H1 (cell line): ENCODE results near the gene TAF15. TPM values are rescaled to one million over a fixed set of nuclear protein-coding genes. Genes with fewer than 3 reads are reported as not detected.

Experiments
- CTCF ChIA-PET: fragments of 300-600 bp; sonication (Branson Sonifier 250); formaldehyde crosslinking; loops from one replicate; lab custom pipeline; 2021; ENCODE audit not compliant: partially characterized antibody; lab: Charles Lee
- POLR2A ChIA-PET: fragments of 300-600 bp; sonication (Branson Sonifier 250); formaldehyde crosslinking; loops from one replicate; lab custom pipeline; 2021; ENCODE audit warnings: inconsistent platforms; ENCODE audit not compliant: partially characterized antibody; lab: Charles Lee
- DNase-seq, 2 experiments: peaks; one replicate each; pipeline versions ENCODE4 v3.0.0 to v3.0.0-alpha.2; 2010 to 2022; ENCODE audit warnings: low spot score in 2 of 2, low read depth in 1 of 2, mixed read lengths in 1 of 2
- FAIRE-seq: peaks from 2 replicates; lab custom pipeline; 2011; peaks lifted over from hg19 to GRCh38; lab: Jason Lieb, UNC
- H2AFZ ChIP-seq: 2 replicates; pipeline ENCODE4 v1.8.1; 2012; ENCODE audit warnings: low read length, inconsistent platforms
- H2AK5ac ChIP-seq: 2 replicates; pipeline ENCODE4 v1.6.1; 2013; ENCODE audit warnings: low read depth, low read length
- H2BK120ac ChIP-seq: replicated peaks from 2 replicates; pipeline ENCODE3; 2013; ENCODE audit warnings: low read depth, low read length, inconsistent platforms
- H2BK12ac ChIP-seq: 2 replicates; pipeline ENCODE4 v1.6.1; 2013; ENCODE audit warnings: low read depth, low read length
- H2BK15ac ChIP-seq: 2 replicates; pipeline ENCODE4 v1.6.1; 2013; ENCODE audit warnings: low read length
- H2BK20ac ChIP-seq: 2 replicates; pipeline ENCODE4 v1.6.1; 2013; ENCODE audit warnings: low read length
- H2BK5ac ChIP-seq: 2 replicates; pipeline ENCODE4 v1.6.1; 2013; ENCODE audit warnings: low read depth, low read length
- H3K14ac ChIP-seq: 2 replicates; pipeline ENCODE4 v1.6.1; 2013; ENCODE audit warnings: inconsistent platforms; ENCODE audit not compliant: insufficient read length
- H3K18ac ChIP-seq: 2 replicates; pipeline ENCODE4 v1.6.1; 2013; ENCODE audit warnings: low read length; ENCODE audit errors: extremely low read depth
- H3K23ac ChIP-seq: 2 replicates; pipeline ENCODE4 v1.6.1; 2013; ENCODE audit warnings: inconsistent platforms; ENCODE audit not compliant: insufficient read length
- H3K23me2 ChIP-seq: 2 replicates; pipeline ENCODE4 v1.6.1; 2013; ENCODE audit warnings: low read depth, low read length
- H3K27ac ChIP-seq: 2 replicates; pipeline ENCODE4 v1.6.1; 2011; ENCODE audit warnings: low read depth, low read length, inconsistent platforms
- H3K27me3 ChIP-seq, 4 experiments: replicated peaks in 1 of 4; 1 replicate in 1 of 4; 2 replicates in 3 of 4; pipeline versions ENCODE4 v1.6.1 to v1.8.1; 2011 to 2013; ENCODE audit warnings: low read length in 3 of 4, mild to moderate bottlenecking in 3 of 4, inconsistent platforms in 2 of 4, mixed read lengths in 2 of 4, moderate library complexity in 1 of 4; ENCODE audit not compliant: control insufficient read depth in 3 of 4, insufficient read depth in 3 of 4; ENCODE audit errors: extremely low read depth in 1 of 4
- H3K36me3 ChIP-seq, 4 experiments: 2 replicates each; pipeline versions ENCODE4 v1.6.1 to v1.8.1; 2011 to 2013; ENCODE audit warnings: mild to moderate bottlenecking in 4 of 4, low read length in 3 of 4, moderate library complexity in 2 of 4, control low read depth in 1 of 4, inconsistent platforms in 1 of 4; ENCODE audit not compliant: insufficient read depth in 4 of 4, control insufficient read depth in 2 of 4
- H3K4ac ChIP-seq: replicated peaks from 2 replicates; pipeline ENCODE3; 2013; ENCODE audit warnings: low read length, low read depth, mixed read lengths, inconsistent platforms; ENCODE audit not compliant: insufficient read length
- H3K4me1 ChIP-seq, 4 experiments: replicated peaks in 1 of 4; 1 replicate in 1 of 4; 2 replicates in 3 of 4; pipeline versions ENCODE4 v1.6.1 to v1.8.1; 2011 to 2013; ENCODE audit warnings: low read length in 3 of 4, inconsistent platforms in 2 of 4, mixed read lengths in 1 of 4; ENCODE audit not compliant: insufficient read depth in 4 of 4, control insufficient read depth in 3 of 4
- H3K4me2 ChIP-seq, 2 experiments: 2 replicates each; pipeline versions ENCODE4 v1.6.1 to v1.8.1; 2011 to 2013; ENCODE audit warnings: low read depth in 2 of 2, low read length in 2 of 2, control low read depth in 1 of 2, inconsistent platforms in 1 of 2, mild to moderate bottlenecking in 1 of 2; ENCODE audit not compliant: insufficient read depth in 1 of 2
- H3K4me3 ChIP-seq, 4 experiments: fragments of 200-600, 300-600 bp in 1 of 4; sonication (generic), shearing (Covaris generic), sonication (Bioruptor Twin) in 1 of 4; 2 replicates each; pipeline versions ENCODE4 v1.5.1 to v1.8.1; 2011 to 2016; ENCODE audit warnings: low read length in 4 of 4, low read depth in 3 of 4, control low read depth in 2 of 4, inconsistent platforms in 2 of 4, mild to moderate bottlenecking in 2 of 4, mixed read lengths in 1 of 4, moderate library complexity in 1 of 4; ENCODE audit not compliant: insufficient read depth in 2 of 4; ENCODE audit errors: extremely low read depth in 1 of 4
- H3K56ac ChIP-seq: replicated peaks from 2 replicates; pipeline ENCODE3; 2013; ENCODE audit warnings: low read depth, mild to moderate bottlenecking, mixed read lengths, low read length, inconsistent platforms; ENCODE audit not compliant: insufficient read length
- H3K79me1 ChIP-seq: 2 replicates; pipeline ENCODE4 v1.6.1; 2013; ENCODE audit warnings: low read depth, low read length, control low read depth
- H3K79me2 ChIP-seq, 2 experiments: 2 replicates each; pipeline versions ENCODE4 v1.6.1 to v1.8.1; 2012 to 2013; ENCODE audit warnings: low read length in 2 of 2, mild to moderate bottlenecking in 2 of 2, inconsistent platforms in 1 of 2; ENCODE audit not compliant: insufficient read depth in 2 of 2, control insufficient read depth in 1 of 2
- H3K9ac ChIP-seq, 4 experiments: replicated peaks in 1 of 4; 1 replicate in 1 of 4; 2 replicates in 3 of 4; pipeline versions ENCODE4 v1.6.1 to v1.8.1; 2011 to 2013; ENCODE audit warnings: low read depth in 3 of 4, low read length in 3 of 4, control low read depth in 2 of 4, mild to moderate bottlenecking in 2 of 4, moderate library complexity in 2 of 4, inconsistent platforms in 1 of 4; ENCODE audit errors: extremely low read depth in 1 of 4
- H3K9me3 ChIP-seq, 2 experiments: 2 replicates each; pipeline versions ENCODE4 v1.6.1 to v1.8.1; 2012 to 2013; ENCODE audit warnings: mild to moderate bottlenecking in 2 of 2, moderate library complexity in 2 of 2, control low read depth in 1 of 2, inconsistent platforms in 1 of 2, low read depth in 1 of 2, low read length in 1 of 2, mixed read lengths in 1 of 2; ENCODE audit not compliant: insufficient read depth in 2 of 2
- H4K20me1 ChIP-seq, 2 experiments: replicated peaks in 1 of 2; 2 replicates each; pipeline versions ENCODE3 to v1.8.1; 2011 to 2013; ENCODE audit warnings: inconsistent platforms in 2 of 2, low read length in 2 of 2, mild to moderate bottlenecking in 1 of 2; ENCODE audit not compliant: insufficient read depth in 2 of 2, control insufficient read depth in 1 of 2
- H4K5ac ChIP-seq: 2 replicates; pipeline ENCODE4 v1.6.1; 2013; ENCODE audit warnings: low read length, low read depth, mixed read lengths, inconsistent platforms; ENCODE audit not compliant: insufficient read length
- H4K8ac ChIP-seq: 2 replicates; pipeline ENCODE4 v1.8.0; 2013; ENCODE audit warnings: mild to moderate bottlenecking, moderate library complexity, low read length, inconsistent platforms; ENCODE audit not compliant: insufficient read depth; ENCODE audit errors: extremely low read depth
- H4K91ac ChIP-seq: replicated peaks from 2 replicates; pipeline ENCODE3; 2013; ENCODE audit warnings: low read length, mixed read lengths, inconsistent platforms; ENCODE audit not compliant: insufficient read length
- CREB1 ChIP-seq: IDR thresholded peaks from 2 replicates; pipeline ENCODE4 v1.6.1; 2012; ENCODE audit warnings: inconsistent platforms
- WGBS, 2 experiments: shearing (Covaris generic) in 1 of 2; methylation state at CpG; one replicate each; pipeline versions ENCODE4 v1.1.6 to v1.1.7; 2013 to 2015; ENCODE audit warnings: low lambda C conversion rate in 2 of 2, mixed read lengths in 2 of 2, inconsistent platforms in 1 of 2, low coverage in 1 of 2, missing lambda C conversion rate in 1 of 2; ENCODE audit not compliant: insufficient replicate concordance in 2 of 2, insufficient coverage in 1 of 2, insufficient read length in 1 of 2; ENCODE audit errors: extremely low coverage in 1 of 2, missing lambda C conversion rate in 1 of 2; 5-methylcytosine and 5-hydroxymethylcytosine counted together
- polyA plus RNA-seq, 7 experiments: library from polyadenylated mRNA; depleted of rRNA in 3 of 7; stranded (reverse) in 5 of 7; unstranded in 2 of 7; fragments of >200 nt in 5 of 7; fragments of 200-250 nt in 2 of 7; gene quantifications; 1 replicate in 5 of 7; 2 replicates in 1 of 7; 4 replicates in 1 of 7; pipeline versions ENCODE4 v1.2.1 to v1.2.3, GENCODE V29; 2011 to 2013; ENCODE audit warnings: missing spikeins in 2 of 7, mixed read lengths in 2 of 7
- total RNA-seq: library from RNA; stranded (reverse); fragmentation: NEBNext Ultra II Directional; extraction: Animal tissue kit (Norgen Biotek cat#: 25700); gene quantifications from 2 replicates; pipeline ENCODE4 v1.2.1, GENCODE V29; 2021

TAF15 gene
- total and polyA plus RNA-seq, 2 of the 8 experiments (the other 6 are each of a cell fraction or from before 2014, with no cell fraction given), result 80.1 to 338 TPM

DNA sequence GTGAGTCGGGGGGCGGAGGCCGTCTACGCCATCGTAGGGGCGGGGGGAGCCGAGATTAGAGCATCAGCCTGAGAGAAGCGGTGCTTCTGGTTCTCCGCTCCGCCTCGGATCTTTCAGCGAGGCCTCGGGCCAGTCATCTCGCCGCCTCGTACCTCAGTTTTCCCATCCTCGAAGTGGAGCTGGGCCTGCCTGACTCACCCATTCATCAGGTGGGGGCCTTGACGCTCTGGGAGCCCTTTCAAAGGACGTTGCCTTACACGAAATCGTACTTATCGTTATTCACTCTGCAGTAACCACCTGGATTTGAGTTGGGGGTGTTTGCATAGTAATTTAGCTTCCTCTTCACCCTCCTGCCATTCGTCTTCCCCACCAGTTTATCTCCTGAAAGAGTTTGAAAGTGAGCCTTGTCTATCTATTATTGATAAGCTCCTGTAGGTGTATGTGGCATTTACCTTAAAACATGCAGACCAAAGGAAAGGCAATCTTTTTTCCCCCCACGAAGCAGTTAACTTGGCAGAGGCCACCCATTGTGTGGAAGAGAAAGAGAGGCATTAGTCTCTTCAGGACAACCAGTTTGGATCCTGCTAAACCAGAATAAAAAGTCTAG is 674 bp downstream of the TAF15 start:
- H3K4me1 ChIP-seq, result peaks cover 0 to 10% (median 0%) of the 10 kb centered on the region in 4 experiments; a peak in 3 of 7 replicates
- H3K79me2 ChIP-seq, result peaks cover 23 to 56% of the 10 kb centered on the region in 2 experiments
- H3K27ac ChIP-seq, result peak overlapping the region; percentile 99
- no peak overlapping the region for H2AK5ac ChIP-seq
- H4K5ac ChIP-seq, result peak overlapping the region; percentile 70
- no peak overlapping the region for H3K23ac ChIP-seq
- ChIA-PET POLR2A (interaction anchor here (0.6 to 5.8 kb wide), 28 partner anchors 10 to 1734 kb away, joined by 3 to 62 read pairs (median 6); partner anchors contain the start of genes C17orf50, MMP28, PEX12 and RDM1), CTCF (interaction anchor here (0.7 to 6.6 kb wide), 8 partner anchors 10 to 150 kb away, joined by 3 to 107 read pairs (median 5); partner anchors contain the start of gene MMP28)
- no peaks in the 10 kb centered on the region for H3K9me3 ChIP-seq
- H2BK20ac ChIP-seq, result no peak overlapping the region
- peaks cover 10 to 15% of the 10 kb centered on the region in 2 experiments for H4K20me1 ChIP-seq
- no peak for TF ChIP-seq CREB1
- 1% methylated on average over 22 of the region's 24 CpGs; no CpG with 5 or more reads in 1 of the 2 experiments for WGBS, 2 experiments
- H3K4me2 ChIP-seq, result peak overlapping the region; percentile 69 to 87
- FAIRE-seq (no peak), DNase-seq (no peak)
- H2BK5ac ChIP-seq, result peak overlapping the region; percentile 96
- H3K4me3 ChIP-seq, result peak overlapping the region; percentile 91 to 98 (median 94)
- H4K91ac ChIP-seq, result peak overlapping the region; percentile 32
- peak overlapping the region; percentile 87 for H3K4ac ChIP-seq
- peak overlapping the region; percentile 100; the same call in 1 of the 2 replicates for H4K8ac ChIP-seq
- H3K79me1 ChIP-seq, result no peaks in the 10 kb centered on the region
- peak overlapping the region; percentile 77; the same call in 1 of the 2 replicates for H2BK15ac ChIP-seq
- no peak overlapping the region for H3K56ac ChIP-seq
- peaks cover 13% of the 10 kb centered on the region for H3K23me2 ChIP-seq
- H3K27me3 ChIP-seq, result no peaks in the 10 kb centered on the region
- H2BK120ac ChIP-seq, result no peak overlapping the region
- no peak overlapping the region for H3K14ac ChIP-seq
- H2BK12ac ChIP-seq, result no peak overlapping the region; the same call in 1 of the 2 replicates
- no peak overlapping the region for H2AFZ ChIP-seq
- peak overlapping the region; percentile 91 to 97 (median 96) for H3K9ac ChIP-seq
- H3K18ac ChIP-seq, result peak overlapping the region; percentile 95; the same call in 1 of the 2 replicates
- H3K36me3 ChIP-seq, result peaks cover 0 to 4% (median 0%) of the 10 kb centered on the region in 4 experiments; a peak in 1 of 8 replicates
